Stimulated activated CD4-positive, alpha-beta T cell treated with anti-CD3 and anti-CD28 coated beads, Interleukin-2, amount 100 ng/mL, for 4 hours (primary cell): ENCODE measurements around the gene FAM120B.

ENCODE experiments used
- DNase-seq: peaks from one replicate; pipeline ENCODE4 v3.0.0-alpha.2; 2020; ENCODE audit warnings: low read depth

The FAM120B gene

GRCh38 chr6:170357812-170358211 is 51.3 kb downstream of the FAM120B start:
- no peak for DNase-seq

DNA sequence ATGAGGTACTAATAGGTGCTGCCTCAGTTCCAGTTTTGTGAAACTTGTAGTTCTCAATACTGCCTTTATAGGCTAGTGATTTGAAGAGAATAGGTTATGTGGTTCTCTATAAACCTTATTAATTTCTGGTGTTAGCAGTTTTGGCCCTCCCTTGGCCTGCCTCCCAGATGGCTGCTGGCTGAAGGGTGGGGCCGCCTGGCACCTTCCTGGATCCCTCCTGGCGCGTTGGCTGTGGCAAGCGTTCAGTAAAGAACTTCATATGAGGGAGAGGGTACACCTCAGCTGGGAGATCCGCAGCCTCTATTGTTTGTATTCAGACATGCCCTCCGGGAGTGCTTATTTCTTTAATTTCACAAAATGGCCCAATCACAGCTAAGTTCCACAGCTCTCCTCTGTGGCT is 51.9 kb downstream of the FAM120B start:
- no peak for DNase-seq

- no peak for DNase-seq
These were observed 53.9 kb downstream of the FAM120B start for GRCh38 chr6:170360476-170360875.

DNA sequence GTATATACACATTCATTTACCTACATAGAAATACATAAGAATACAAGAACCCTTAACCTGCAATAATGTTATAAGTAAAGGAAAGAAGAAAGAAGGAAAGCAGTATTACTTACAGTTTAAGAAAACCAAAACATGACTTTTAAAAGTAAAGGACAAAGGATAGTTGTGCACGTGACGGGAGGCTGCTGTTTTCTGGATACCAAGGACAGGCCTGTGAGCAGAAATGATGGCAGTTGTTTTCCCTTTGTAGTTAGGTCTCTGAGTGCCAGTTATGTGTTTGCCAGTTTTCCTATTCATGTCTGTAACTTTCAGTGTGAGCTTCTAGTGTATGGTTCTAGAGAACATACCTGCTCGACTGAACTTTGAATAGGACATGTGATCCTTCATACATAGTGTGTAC is 54.8 kb downstream of the FAM120B start:
- no peak for DNase-seq

GRCh38 chr6:170362121-170362520 is 55.6 kb downstream of the FAM120B start:
- no peak for DNase-seq

DNA sequence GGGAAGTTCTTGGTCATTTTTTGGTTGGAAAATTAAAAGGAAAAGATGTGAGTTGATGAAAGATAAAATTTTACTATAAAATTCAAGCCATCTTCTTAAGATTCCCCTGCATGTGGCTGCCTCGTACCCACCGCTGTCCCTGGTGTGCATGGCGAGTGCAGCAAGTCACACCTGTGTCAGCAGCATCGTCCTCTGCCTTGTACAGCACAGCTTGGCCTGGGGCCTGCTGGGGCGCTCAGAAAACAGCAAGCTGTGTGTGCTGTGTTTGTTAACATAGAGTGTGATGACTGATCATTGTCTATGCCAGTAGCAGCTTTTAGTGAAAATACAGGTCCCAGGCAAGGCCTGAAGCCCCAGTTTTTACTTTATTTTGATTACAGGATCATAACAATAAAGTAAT is 56.7 kb downstream of the FAM120B start:
- DNase-seq = no peak

DNA sequence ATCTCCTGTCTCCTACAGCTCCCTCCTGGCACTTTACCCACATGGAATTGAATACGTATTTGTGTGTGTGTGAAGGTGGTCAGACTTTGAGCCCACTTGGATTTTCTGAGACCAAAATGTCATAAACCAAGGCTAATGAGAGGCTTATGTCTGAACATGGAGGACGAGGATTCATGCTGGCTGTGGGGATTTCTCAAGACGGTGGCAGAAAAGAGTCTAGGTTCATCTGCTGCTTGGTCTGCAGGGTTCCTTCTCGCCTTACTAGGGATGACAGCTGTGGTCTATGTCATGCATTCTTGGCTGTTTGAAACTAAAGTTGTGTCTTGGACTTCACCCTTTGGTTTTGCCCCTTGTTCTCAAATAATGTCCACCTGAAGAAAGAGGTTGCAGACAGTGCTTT is 58.6 kb downstream of the FAM120B start:
- DNase-seq = no peak

DNA sequence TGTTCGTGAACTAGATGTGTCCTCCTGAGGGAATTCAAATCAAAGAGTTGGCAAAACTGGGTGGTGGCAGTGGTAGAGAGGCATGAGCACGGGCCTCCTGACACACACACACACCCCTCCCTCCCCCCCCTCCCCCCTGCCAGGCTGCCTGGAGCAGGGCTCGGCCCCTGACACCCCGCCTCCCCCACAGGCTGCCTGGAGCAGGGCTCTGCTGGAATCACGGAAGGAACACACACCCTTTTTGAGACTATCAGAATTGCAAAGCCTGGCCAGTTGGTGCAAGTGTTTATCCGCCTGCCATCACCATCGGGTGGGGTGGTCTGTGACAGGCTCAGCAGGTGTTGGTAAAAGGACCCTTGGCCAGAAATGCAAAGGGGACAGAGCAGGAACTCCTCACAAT is 59.0 kb downstream of the FAM120B start:
- no peak for DNase-seq

GRCh38 chr6:170366248-170366960 is 59.8 kb downstream of the FAM120B start:
- DNase-seq = no peak

DNA sequence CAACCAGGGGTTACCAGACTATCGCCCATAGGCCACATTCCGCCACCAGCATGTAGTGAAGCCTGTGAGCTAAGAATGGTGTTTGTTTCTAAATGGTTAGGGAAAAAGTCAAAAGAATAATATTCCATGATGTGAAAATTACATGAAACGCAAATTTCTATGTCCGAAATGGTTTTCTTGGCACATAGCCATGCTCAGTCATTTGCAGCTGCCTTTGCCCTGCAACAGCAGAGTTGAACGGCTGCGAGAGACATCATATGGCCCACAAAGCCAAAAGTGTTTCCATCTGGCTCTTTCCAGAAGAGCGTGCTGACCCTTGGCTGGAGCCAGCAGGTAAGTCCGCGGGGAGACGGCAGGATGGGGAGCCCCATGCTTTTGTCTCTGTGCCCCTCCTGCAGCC is 60.7 kb downstream of the FAM120B start:
- no peak for DNase-seq

GRCh38 chr6:170368544-170368943 is 62.0 kb downstream of the FAM120B start:
- no peak for DNase-seq

DNA sequence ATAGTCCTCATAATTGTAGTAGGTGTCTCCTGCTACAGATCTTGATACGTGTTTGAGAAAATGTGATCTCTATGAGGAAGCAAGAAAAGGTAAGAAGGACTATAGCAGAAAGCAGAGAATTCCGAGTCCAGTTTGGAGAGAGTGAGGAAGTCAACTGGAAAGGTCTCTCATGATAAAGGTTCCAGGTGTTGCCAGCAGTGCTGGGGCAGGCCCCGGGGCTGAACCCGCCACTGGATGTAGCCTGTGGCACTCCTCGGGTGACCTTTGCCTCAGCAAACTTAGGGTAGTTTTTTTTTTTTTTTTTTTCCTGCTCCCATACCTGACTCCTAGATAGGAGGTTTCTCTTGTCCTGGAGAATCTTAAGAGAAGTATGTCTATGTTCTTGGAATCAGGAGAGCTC is 62.8 kb downstream of the FAM120B start:
- no peak for DNase-seq

- no peak for DNase-seq
These were observed 63.9 kb downstream of the FAM120B start for GRCh38 chr6:170370416-170370815.

DNA sequence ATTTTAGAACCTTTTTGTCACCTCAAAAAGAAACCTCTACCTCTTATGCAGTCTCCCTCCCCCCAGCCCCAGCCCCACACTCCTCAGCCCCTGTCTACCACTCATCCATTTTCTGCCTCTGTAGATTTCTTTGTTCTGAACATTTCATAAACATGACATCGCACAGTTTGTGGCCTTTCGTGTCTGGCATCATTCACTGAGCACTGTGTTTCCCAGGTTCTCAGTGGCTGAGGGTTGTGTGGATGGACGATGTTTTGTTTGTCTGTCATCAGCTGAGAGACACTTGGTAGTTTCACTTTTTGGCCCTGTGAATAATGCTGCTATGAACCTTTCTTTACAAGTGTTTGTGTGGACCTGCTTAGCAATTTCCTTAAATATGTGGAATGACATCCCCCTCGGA is 64.5 kb downstream of the FAM120B start:
- DNase-seq = no peak

- DNase-seq = no peak
These were observed 65.0 kb downstream of the FAM120B start for GRCh38 chr6:170371588-170371987.

DNA sequence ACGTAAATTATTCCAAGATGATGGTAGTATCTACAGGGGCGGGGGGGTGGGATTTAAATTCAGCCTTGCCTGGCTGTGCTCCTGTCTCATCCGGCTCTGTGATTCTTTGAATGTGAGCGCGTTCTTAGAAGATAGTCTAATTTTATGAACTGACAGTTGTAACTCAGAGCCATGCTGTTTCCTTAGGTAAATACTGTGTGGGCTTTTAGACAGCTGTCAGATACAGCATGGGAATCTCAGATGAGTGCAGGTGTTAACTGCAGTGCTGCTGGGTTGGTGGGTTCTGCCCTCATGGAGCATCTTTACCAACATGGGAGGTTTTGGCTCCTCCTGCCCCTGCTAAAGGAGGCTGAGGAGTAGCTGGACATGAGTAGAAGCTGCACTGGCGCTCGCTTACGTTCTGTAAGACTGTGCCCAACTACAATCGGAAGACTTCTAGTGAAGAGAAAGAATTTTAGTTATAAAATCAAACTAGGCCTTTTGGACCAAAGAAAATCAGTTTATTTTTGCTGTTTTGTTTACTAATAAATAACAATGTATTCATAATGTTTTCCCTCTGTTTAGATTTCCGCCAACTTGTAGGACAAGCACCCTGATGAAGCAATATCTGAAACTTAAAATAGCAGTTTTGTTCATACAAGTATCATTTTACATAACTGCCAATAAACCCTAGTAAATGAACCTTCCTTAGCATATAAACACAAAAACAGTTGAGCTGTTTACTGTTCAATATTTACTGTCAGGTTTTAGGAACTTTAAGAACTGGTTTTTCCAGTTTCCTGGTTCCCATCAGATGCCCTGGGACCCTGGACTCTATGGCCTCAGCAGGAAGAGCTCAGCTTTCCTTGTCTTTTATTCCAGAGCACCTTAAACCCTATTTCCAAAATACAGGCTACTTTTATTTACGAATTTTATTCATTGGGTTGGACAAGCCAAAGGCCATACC is 66.1 kb downstream of the FAM120B start:
- DNase-seq = no peak

- no peak for DNase-seq
These were observed 68.2 kb downstream of the FAM120B start for GRCh38 chr6:170374571-170375444.

GRCh38 chr6:170375661-170376060 is 69.1 kb downstream of the FAM120B start:
- DNase-seq = no peak

- DNase-seq = no peak
These were observed 70.0 kb downstream of the FAM120B start for GRCh38 chr6:170376386-170377043.

DNA sequence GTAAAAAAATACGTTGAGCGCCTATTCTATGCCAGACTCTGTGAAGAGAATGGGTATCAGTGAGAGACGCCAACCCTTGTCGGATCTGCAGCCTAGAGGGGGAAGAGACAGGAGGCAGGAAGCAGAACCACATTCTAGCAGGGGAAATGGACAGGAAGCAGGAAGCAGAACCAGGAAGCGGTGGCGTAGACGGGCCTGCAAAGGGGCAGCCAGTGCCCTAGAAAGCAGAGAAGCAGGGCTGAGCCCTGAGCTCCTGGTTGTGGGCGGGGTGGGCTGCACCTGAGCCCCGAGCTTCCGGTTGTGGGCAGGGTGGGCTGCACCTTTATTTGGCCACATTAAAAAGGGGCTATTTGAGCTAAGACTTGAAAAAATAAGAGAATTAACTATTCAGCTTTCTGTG is 71.9 kb downstream of the FAM120B start:
- DNase-seq = no peak

- no peak for DNase-seq
These were observed 75.0 kb downstream of the FAM120B start for GRCh38 chr6:170381562-170381961.
